Measurements from ENCODE around the gene AMMECR1.

GRCh38 chrX:110188701-110189558 lies 129.0 kb downstream of the AMMECR1 start:
- TF ChIP-seq CTCF (IDR thresholded peaks at IDR 0.05) (no peak), POLR2A (IDR thresholded peaks at IDR 0.05) (no peak), EP300 (IDR thresholded peaks at IDR 0.05) (no peak)

Data from upper lobe of left lung (tissue), 4 donors.